Fibroblast of mammary gland (primary cell): ENCODE results near the gene RND2.
"Not testable (repeated sequence)": the region's sequence is repeated elsewhere in the genome, so short reads cannot be mapped to it uniquely, and the experiment has no call there.

Experiments
- DNase-seq: peaks from one replicate; pipeline ENCODE4 v3.0.0-alpha.2; 2010; ENCODE audit warnings: low read depth
- H3K4me3 ChIP-seq: 2 replicates; pipeline ENCODE4 v1.5.1; 2011; ENCODE audit warnings: low read depth, mild to moderate bottlenecking, low read length, moderate library complexity; ENCODE audit not compliant: control insufficient read depth
- TF ChIP-seq, protein P1 (sequence below): conservative IDR thresholded peaks from 2 replicates; pipeline ENCODE4 v1.5.1; 2011; ENCODE audit warnings: low read depth, low read length, inconsistent platforms; ENCODE audit not compliant: control insufficient read depth, insufficient read depth

Gene RND2

DNA sequence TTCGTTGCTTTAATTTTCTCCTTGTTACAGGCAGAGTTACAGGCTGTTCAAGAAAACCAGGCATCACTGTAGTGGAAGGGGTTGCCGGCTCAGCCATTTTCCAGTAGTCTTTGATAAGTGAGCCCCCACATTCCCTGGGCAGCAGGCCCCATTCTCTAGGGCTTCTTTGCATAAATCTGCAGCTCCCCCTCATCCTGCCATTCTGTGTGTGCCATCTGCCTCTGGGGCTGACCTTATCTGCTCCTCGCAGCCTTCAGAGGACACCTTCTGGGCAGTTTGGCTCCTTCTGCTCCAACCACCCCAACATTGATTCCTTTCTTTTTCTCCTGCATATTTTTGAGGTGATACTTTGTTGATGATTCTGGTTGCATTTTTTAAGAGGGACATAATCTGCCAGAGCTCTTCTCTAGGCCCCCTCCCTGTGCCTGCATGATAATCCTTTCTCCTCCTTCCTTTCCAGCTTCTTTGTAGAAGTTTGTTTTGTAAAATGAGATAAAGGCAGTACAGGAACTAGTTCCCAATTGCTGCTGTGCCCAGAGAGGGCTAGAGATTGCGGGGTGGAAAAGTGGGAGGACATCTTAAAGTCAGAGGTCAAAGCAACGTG, 17.1 kb downstream of the RND2 start:
- DNase-seq: no peak
- H3K4me3 ChIP-seq: no peak overlapping the region
- TF ChIP-seq, protein P1, sequence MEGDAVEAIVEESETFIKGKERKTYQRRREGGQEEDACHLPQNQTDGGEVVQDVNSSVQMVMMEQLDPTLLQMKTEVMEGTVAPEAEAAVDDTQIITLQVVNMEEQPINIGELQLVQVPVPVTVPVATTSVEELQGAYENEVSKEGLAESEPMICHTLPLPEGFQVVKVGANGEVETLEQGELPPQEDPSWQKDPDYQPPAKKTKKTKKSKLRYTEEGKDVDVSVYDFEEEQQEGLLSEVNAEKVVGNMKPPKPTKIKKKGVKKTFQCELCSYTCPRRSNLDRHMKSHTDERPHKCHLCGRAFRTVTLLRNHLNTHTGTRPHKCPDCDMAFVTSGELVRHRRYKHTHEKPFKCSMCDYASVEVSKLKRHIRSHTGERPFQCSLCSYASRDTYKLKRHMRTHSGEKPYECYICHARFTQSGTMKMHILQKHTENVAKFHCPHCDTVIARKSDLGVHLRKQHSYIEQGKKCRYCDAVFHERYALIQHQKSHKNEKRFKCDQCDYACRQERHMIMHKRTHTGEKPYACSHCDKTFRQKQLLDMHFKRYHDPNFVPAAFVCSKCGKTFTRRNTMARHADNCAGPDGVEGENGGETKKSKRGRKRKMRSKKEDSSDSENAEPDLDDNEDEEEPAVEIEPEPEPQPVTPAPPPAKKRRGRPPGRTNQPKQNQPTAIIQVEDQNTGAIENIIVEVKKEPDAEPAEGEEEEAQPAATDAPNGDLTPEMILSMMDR: no peak

DNA sequence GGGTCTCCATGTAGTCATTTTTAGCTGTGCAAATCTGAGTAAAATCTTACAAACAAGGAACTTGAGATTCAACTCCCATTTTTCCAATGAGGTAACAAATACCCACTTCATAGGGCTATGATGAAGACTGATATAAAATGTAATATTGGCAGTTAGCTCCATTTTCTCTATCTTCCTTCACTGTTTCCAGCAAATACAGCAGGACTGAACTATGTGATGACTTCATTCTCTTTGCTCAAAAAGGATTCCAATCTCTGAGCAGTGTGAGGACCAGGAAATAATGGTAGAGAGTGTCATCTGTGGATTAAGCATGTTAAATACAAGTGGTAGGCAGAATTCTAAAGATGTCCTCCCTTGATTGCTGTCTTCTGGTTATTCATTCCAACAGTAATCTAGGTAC, 18.3 kb downstream of the RND2 start:
- no peak overlapping the region for H3K4me3 ChIP-seq
- no peak for DNase-seq
- TF ChIP-seq, protein P1: no peak

DNA sequence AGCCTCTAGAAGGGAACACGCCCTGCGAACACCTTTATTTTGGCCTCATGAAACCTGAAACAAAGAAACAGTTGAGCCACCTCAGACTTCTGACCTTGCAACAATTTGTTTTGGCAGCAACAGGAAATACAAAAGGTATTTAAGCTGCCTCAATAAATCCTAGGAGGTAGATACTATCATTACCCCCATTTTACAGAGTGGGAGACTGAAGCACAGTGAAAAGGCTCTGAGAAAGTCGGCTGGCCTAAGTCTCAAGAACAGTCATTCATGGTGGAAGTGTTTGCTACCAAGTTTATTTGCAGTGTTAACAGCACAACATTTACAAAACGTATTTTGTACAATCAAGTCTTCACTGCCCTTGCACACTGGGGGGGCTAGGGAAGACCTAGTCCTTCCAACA, 19.0 kb downstream of the RND2 start:
- no peak overlapping the region for H3K4me3 ChIP-seq
- TF ChIP-seq, protein P1: no peak
- no peak for DNase-seq

DNA sequence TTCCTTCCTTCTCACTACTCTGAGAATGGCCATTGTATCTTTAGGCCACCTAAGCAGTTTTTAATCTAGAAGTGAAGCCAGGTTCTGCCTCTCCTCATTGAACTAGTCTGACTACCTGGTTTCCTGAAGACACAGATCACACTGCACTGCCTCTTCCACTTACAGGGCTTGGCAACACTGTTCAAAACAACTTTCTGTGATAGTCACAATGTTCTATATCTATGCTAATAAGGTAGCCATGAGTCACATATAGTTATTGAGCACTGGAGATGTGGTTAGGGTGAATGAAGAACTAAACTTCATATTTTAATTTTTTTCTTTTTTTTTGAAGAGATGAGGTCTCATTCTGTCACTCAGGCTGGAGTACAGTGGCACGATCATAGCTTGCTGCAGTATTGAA, 26.9 kb downstream of the RND2 start:
- TF ChIP-seq, protein P1: no peak
- no peak for DNase-seq
- no peak overlapping the region for H3K4me3 ChIP-seq

DNA sequence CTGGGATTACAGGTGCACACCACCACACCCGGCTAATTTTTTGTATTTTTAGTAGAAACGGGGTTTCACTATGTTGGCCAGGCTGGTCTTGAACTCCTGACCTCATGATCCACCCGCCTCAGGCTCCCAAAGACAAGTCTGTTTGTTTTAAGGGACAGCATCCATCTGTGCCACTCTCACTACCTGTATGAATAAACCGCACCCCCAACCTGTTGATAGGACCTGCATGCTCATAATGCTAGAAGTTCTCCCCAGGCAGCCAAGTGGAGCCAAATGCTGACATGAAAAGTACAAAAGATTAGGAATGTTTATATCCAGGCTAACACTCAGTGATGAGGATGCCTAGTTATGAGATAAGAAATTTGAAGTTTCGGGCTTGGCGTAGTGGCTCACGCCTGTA, 28.0 kb downstream of the RND2 start:
- not testable (repeated sequence) for H3K4me3 ChIP-seq, DNase-seq

DNA sequence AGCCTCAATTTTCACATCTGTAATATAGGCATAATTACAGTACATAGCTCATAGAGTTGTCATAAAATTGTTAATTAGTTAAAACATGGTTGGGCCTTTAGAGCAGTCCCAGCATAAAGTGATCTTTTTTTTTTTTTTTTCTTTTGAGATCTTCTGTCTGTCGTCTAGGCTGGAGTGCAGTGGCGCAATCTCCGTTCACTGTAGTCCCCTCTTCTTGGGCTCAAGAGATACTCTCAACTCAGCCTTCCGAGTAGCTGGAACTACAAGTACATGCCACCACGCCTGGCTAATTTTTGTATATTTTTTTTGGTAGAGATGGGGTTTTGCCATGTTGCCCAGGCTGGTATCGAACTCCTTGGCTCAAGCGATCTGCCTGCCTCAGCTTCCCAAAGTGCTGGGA, 31.0 kb downstream of the RND2 start:
- DNase-seq: no peak
- no peak overlapping the region for H3K4me3 ChIP-seq
- TF ChIP-seq, protein P1: no peak

DNA sequence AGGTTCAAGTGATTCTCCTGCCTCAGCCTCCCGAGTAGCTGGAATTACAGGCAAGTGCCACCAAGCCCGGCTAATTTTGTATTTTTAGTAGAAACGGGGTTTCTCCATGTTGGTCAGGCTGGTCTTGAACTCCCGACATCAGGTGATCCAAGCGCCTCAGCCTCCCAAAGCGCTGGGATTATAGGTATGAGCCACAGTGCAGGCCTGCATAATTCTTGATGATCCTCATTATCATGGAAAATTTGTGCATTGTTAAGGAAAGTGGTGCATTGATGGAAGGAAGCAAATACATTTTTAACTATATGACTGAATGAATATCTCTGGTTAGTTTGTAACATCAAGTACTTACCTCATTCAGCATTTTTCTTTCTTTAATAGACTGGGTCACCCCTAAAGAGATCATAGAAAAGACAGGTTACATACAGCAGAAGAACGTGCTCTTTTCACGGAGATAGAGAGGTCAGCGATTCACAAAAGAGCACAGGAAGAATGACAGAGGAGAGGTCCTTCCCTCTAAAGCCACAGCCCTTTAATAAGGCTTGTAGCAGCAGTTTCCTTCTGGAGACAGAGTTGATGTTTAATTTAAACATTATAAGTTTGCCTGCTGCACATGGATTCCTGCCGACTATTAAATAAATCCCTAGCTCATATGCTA, 38.1 kb downstream of the RND2 start:
- no peak overlapping the region for H3K4me3 ChIP-seq
- TF ChIP-seq, protein P1: no peak
- no peak for DNase-seq
